GM12878 (cell line): Measurements from ENCODE around the gene MAGI1. TPM values are rescaled to one million over a fixed set of nuclear protein-coding genes. Genes with fewer than 3 reads are reported as not detected.

Source experiments
- ATAC-seq: fragments of 200-7000 bp; cut with Tn5 transposase; 3 replicates; pipeline ENCODE4 v1.9.1; 2020; ENCODE audit warnings: mild to moderate bottlenecking, moderate library complexity
- BruUV-seq: library from RNA; stranded (reverse); fragments of 400-500 nt; replicated peaks from 2 replicates; lab custom pipeline; 2021; lab: Mats Ljungman, UMichigan
- CTCF ChIA-PET: fragments of 300-600 bp; sonication (Branson Sonifier 250); formaldehyde crosslinking; extraction: SDS; loops from one replicate; lab custom pipeline; 2021; ENCODE audit warnings: inconsistent platforms; lab: Yijun Ruan, JAX
- POLR2A ChIA-PET: fragments of 350-600 bp; formaldehyde crosslinking; extraction: SDS; loops from one replicate; lab custom pipeline; 2021; ENCODE audit warnings: inconsistent platforms; lab: Charles Lee
- RAD21 ChIA-PET: fragments of 300-600 bp; sonication (Branson Sonifier 250); formaldehyde crosslinking; loops from one replicate; lab custom pipeline; 2023; ENCODE audit warnings: antibody characterized with exemption; ENCODE audit not compliant: unreplicated experiment; lab: Charles Lee
- SMC1A ChIA-PET: fragments of 300-600 bp; sonication (Branson Sonifier 250); formaldehyde crosslinking; loops from one replicate; lab custom pipeline; 2023; ENCODE audit not compliant: unreplicated experiment, uncharacterized antibody; lab: Charles Lee
- DNase-seq: peaks from one replicate; pipeline ENCODE4 v3.0.0-alpha.2; 2011; ENCODE audit warnings: low read depth, low spot score
- FAIRE-seq: peaks from 3 replicates; lab custom pipeline; 2011; peaks lifted over from hg19 to GRCh38; lab: Jason Lieb, UNC
- H2AFZ ChIP-seq: 2 replicates; pipeline ENCODE4 v1.6.0; 2011; ENCODE audit warnings: low read depth, low read length, control low read depth; ENCODE audit not compliant: control insufficient read depth
- H3K27ac ChIP-seq: 2 replicates; pipeline ENCODE4 v1.5.1; 2011; ENCODE audit warnings: control low read depth; ENCODE audit not compliant: control insufficient read depth, insufficient read depth
- H3K27me3 ChIP-seq, 2 experiments: replicated peaks in 1 of 2; 2 replicates each; pipeline versions ENCODE4 v1.6.0 to v1.6.1; 2011; ENCODE audit warnings: low read length in 1 of 2; ENCODE audit not compliant: control insufficient read depth in 2 of 2, insufficient read depth in 2 of 2
- H3K36me3 ChIP-seq, 2 experiments: 2 replicates each; pipeline ENCODE4 v1.5.1; 2011; ENCODE audit warnings: low read length in 1 of 2; ENCODE audit not compliant: control insufficient read depth in 2 of 2, insufficient read depth in 2 of 2
- H3K4me1 ChIP-seq: 2 replicates; pipeline ENCODE4 v1.6.1; 2011; ENCODE audit warnings: mild to moderate bottlenecking, low read length, moderate library complexity, mixed read lengths; ENCODE audit not compliant: control insufficient read depth, insufficient read depth
- H3K4me2 ChIP-seq: 2 replicates; pipeline ENCODE4 v1.6.0; 2011; ENCODE audit warnings: control low read depth; ENCODE audit not compliant: control insufficient read depth, insufficient read depth
- H3K4me3 ChIP-seq: fragments of 200-600 bp; sonication (generic); 2 replicates; pipeline ENCODE4 v1.5.1; 2016
- H3K79me2 ChIP-seq: 2 replicates; pipeline ENCODE4 v1.6.0; 2011; ENCODE audit warnings: low read length; ENCODE audit not compliant: control insufficient read depth, insufficient read depth
- H3K9ac ChIP-seq: 2 replicates; pipeline ENCODE4 v1.8.0; 2011; ENCODE audit warnings: low read length, control low read depth, mixed read lengths; ENCODE audit not compliant: control insufficient read depth, insufficient read depth
- H3K9me3 ChIP-seq: replicated peaks from 3 replicates; pipeline ENCODE4 v1.5.1; 2011; ENCODE audit warnings: mild to moderate bottlenecking, low read length; ENCODE audit not compliant: control insufficient read depth, insufficient read depth
- H4K20me1 ChIP-seq: 2 replicates; pipeline ENCODE4 v1.6.0; 2011; ENCODE audit not compliant: control insufficient read depth, insufficient read depth
- BACH1 ChIP-seq: fragments of 450-650 bp; IDR thresholded peaks from 2 replicates; pipeline ENCODE4 v1.6.1; 2017; ENCODE audit warnings: mild to moderate bottlenecking, borderline replicate concordance
- BRCA1 ChIP-seq: IDR thresholded peaks from 2 replicates; pipeline ENCODE4 v1.6.1; 2011; ENCODE audit warnings: low read depth, low read length, improper control_type of control experiment
- CBX3 ChIP-seq: fragments of 200-600 bp; sonication (generic); IDR thresholded peaks from 2 replicates; pipeline ENCODE4 v1.6.1; 2016; ENCODE audit warnings: low read depth, borderline replicate concordance
- ESRRA ChIP-seq: IDR thresholded peaks from 2 replicates; pipeline ENCODE4 v1.6.1; 2012; ENCODE audit warnings: mild to moderate bottlenecking, low read length, improper control_type of control experiment
- IRF4 ChIP-seq: IDR thresholded peaks from 2 replicates; pipeline ENCODE4 v1.6.1; 2011; ENCODE audit warnings: low read depth, low read length
- LARP7 ChIP-seq: fragments of 450-650 bp; IDR thresholded peaks from 2 replicates; pipeline ENCODE4 v1.6.1; 2017; ENCODE audit warnings: mild to moderate bottlenecking
- MTA3 ChIP-seq: IDR thresholded peaks from 2 replicates; pipeline ENCODE4 v1.6.1; 2012; ENCODE audit warnings: low read length, inconsistent platforms, borderline replicate concordance
- NBN ChIP-seq: fragments of 450-650 bp; IDR thresholded peaks from 2 replicates; pipeline ENCODE4 v1.6.1; 2016
- RB1 ChIP-seq: fragments of 450-650 bp; formaldehyde crosslinking; IDR thresholded peaks from 2 replicates; pipeline ENCODE4 v1.6.1; 2017; ENCODE audit warnings: mild to moderate bottlenecking, borderline replicate concordance
- RBBP5 ChIP-seq: fragments of 200-600 bp; sonication (generic); conservative IDR thresholded peaks from 2 replicates; pipeline ENCODE4 v1.6.1; 2016
- RFX5 ChIP-seq: IDR thresholded peaks from 2 replicates; pipeline ENCODE4 v1.6.1; 2011; ENCODE audit warnings: low read depth, low read length, improper control_type of control experiment
- WGBS: methylation state at CpG from one replicate; pipeline ENCODE4 v1.1.6; 2016; ENCODE audit warnings: low lambda C conversion rate; ENCODE audit not compliant: insufficient replicate concordance, insufficient coverage; ENCODE audit errors: missing lambda C conversion rate; 5-methylcytosine and 5-hydroxymethylcytosine counted together
- in situ Hi-C: fragments of 300-500 bp; cut with MboI; formaldehyde crosslinking; loops from 9 replicates; pipeline ENCODE4 v1.14.3; 2018; ENCODE audit warnings: mixed read lengths
- intact Hi-C: fragments of 100-400 bp; cut with micrococcal nuclease; formaldehyde crosslinking; loops from one replicate; pipeline ENCODE4 v1.14.2; 2022; ENCODE audit not compliant: unreplicated experiment
- polyA plus RNA-seq, 11 experiments: library from polyadenylated mRNA; depleted of rRNA in 4 of 11; unstranded in 6 of 11; stranded (reverse) in 5 of 11; fragments of >200 nt; fragmentation: Nextera tagmentation in 4 of 11; fragmentation: Illumina TruSeq in 1 of 11; extraction: Ambion mirVana in 4 of 11; extraction: Trizol in 1 of 11; gene quantifications; 1 replicate in 1 of 11; 2 replicates in 10 of 11; pipeline versions ENCODE4 v1.2.1 to v1.2.3, GENCODE V29; 2011 to 2016; ENCODE audit warnings: inconsistent platforms in 2 of 11, missing spikeins in 2 of 11, low read depth in 1 of 11
- total RNA-seq, 4 experiments: library from RNA; depleted of rRNA in 3 of 4; stranded (reverse); fragments of >200 nt in 3 of 4; fragmentation: Illumina TruSeq in 1 of 4; extraction: Trizol in 1 of 4; gene quantifications; 2 replicates each; pipeline versions ENCODE4 v1.2.1 to v1.2.3, GENCODE V29; 2013 to 2021
- TF ChIP-seq, protein P1 (sequence below): fragments of 450-650 bp; IDR thresholded peaks from 2 replicates; pipeline ENCODE4 v1.6.1; 2017; ENCODE audit warnings: mild to moderate bottlenecking, moderate library complexity
- TF ChIP-seq, protein P2 (sequence below): fragments of 450-650 bp; conservative IDR thresholded peaks from 2 replicates; pipeline ENCODE4 v1.6.1; 2017; ENCODE audit warnings: mild to moderate bottlenecking, moderate library complexity

The MAGI1 gene
- total and polyA plus RNA-seq, 10 of the 15 experiments (the other 5 are each of a cell fraction or from before 2014, with no cell fraction given), result 0.02 to 3.3 (median 0.29) TPM; not detected in 1

DNA sequence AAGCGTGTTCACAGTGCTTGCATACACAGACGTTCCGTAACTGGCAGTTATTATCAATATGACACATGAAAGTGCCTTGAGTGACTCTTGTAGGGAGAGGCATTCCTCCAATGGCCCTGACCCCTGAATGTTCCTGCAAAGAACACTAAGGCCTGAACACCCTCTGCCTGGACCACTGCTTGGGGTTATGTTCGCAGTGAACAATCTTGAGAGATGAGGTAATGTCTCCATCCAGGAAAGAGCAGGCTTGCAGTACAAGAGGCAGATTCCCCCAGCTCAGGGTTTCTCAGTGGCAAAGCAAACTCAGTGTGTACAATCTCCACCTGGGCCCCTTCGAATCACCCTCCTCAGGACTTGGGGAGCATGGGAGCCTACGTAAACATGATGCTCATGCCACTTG, 324.6 kb downstream of the MAGI1 start:
- Histone ChIP-seq H3K27ac (no peak overlapping the region), H3K4me2 (no peak overlapping the region), H3K36me3 (no peaks in the 10 kb centered on the region), H3K9me3 (no peaks in the 10 kb centered on the region), H3K9ac (no peak overlapping the region), H3K27me3 (no peaks in the 10 kb centered on the region), H4K20me1 (no peaks in the 10 kb centered on the region), H3K4me3 (no peak overlapping the region), H3K4me1 (no peaks in the 10 kb centered on the region), H2AFZ (no peak overlapping the region), H3K79me2 (no peaks in the 10 kb centered on the region)
- SMC1A ChIA-PET, result no interaction called here
- ATAC-seq (no peak), FAIRE-seq (no peak), DNase-seq (no peak)
- 45% methylated on average over 6 of the region's 6 CpGs for WGBS
- POLR2A ChIA-PET, result no interaction called here
- CTCF ChIA-PET, result no interaction called here
- in situ Hi-C loops, result no loop called here
- RAD21 ChIA-PET, result no interaction called here
- TF ChIP-seq RBBP5, result no peak
- TF ChIP-seq RB1, result no peak
- TF ChIP-seq, protein P1, sequence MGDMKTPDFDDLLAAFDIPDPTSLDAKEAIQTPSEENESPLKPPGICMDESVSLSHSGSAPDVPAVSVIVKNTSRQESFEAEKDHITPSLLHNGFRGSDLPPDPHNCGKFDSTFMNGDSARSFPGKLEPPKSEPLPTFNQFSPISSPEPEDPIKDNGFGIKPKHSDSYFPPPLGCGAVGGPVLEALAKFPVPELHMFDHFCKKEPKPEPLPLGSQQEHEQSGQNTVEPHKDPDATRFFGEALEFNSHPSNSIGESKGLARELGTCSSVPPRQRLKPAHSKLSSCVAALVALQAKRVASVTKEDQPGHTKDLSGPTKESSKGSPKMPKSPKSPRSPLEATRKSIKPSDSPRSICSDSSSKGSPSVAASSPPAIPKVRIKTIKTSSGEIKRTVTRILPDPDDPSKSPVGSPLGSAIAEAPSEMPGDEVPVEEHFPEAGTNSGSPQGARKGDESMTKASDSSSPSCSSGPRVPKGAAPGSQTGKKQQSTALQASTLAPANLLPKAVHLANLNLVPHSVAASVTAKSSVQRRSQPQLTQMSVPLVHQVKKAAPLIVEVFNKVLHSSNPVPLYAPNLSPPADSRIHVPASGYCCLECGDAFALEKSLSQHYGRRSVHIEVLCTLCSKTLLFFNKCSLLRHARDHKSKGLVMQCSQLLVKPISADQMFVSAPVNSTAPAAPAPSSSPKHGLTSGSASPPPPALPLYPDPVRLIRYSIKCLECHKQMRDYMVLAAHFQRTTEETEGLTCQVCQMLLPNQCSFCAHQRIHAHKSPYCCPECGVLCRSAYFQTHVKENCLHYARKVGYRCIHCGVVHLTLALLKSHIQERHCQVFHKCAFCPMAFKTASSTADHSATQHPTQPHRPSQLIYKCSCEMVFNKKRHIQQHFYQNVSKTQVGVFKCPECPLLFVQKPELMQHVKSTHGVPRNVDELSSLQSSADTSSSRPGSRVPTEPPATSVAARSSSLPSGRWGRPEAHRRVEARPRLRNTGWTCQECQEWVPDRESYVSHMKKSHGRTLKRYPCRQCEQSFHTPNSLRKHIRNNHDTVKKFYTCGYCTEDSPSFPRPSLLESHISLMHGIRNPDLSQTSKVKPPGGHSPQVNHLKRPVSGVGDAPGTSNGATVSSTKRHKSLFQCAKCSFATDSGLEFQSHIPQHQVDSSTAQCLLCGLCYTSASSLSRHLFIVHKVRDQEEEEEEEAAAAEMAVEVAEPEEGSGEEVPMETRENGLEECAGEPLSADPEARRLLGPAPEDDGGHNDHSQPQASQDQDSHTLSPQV, result no peak
- TF ChIP-seq, protein P2, sequence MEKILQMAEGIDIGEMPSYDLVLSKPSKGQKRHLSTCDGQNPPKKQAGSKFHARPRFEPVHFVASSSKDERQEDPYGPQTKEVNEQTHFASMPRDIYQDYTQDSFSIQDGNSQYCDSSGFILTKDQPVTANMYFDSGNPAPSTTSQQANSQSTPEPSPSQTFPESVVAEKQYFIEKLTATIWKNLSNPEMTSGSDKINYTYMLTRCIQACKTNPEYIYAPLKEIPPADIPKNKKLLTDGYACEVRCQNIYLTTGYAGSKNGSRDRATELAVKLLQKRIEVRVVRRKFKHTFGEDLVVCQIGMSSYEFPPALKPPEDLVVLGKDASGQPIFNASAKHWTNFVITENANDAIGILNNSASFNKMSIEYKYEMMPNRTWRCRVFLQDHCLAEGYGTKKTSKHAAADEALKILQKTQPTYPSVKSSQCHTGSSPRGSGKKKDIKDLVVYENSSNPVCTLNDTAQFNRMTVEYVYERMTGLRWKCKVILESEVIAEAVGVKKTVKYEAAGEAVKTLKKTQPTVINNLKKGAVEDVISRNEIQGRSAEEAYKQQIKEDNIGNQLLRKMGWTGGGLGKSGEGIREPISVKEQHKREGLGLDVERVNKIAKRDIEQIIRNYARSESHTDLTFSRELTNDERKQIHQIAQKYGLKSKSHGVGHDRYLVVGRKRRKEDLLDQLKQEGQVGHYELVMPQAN, result no peak
- no peak for TF ChIP-seq BACH1
- TF ChIP-seq CBX3, result no peak
- TF ChIP-seq MTA3, result no peak
- no peak for TF ChIP-seq NBN
- TF ChIP-seq RFX5, result no peak
- TF ChIP-seq ESRRA, result no peak
- no peak for TF ChIP-seq IRF4
- no peak for TF ChIP-seq BRCA1
- TF ChIP-seq LARP7, result no peak
- intact Hi-C loops, result no loop called here
- no TSS peak for BruUV-seq
